Fibroblast of skin of scalp (primary cell): ENCODE measurements around the gene PEX11G.
"Not testable (repeated sequence)": the region's sequence is repeated elsewhere in the genome, so short reads cannot be mapped to it uniquely, and the experiment has no call there.

Source experiments
- DNase-seq: peaks from one replicate; pipeline ENCODE4 v3.0.0-alpha.2; 2013

PEX11G gene

DNA sequence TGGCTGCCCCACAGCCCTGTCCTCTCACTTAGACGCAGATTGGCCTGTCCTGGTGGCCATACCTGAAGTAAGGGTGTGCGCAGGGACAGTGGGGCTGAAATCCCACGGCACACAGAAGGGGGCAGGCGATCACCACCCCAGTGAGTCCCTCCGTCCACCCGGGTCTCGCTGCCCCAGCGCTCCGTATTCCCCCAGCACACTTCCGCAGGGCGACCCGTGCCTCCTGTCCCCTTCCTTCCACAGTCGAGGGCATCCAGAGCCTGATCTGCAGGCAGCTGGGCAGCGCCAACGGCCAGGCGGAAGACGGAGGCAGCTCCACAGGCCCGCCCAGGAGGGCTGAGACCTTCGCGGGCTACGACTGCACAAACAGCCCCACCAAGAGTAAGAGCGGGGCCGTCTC is 25.3 kb downstream of the PEX11G start:
- DNase-seq: no peak

DNA sequence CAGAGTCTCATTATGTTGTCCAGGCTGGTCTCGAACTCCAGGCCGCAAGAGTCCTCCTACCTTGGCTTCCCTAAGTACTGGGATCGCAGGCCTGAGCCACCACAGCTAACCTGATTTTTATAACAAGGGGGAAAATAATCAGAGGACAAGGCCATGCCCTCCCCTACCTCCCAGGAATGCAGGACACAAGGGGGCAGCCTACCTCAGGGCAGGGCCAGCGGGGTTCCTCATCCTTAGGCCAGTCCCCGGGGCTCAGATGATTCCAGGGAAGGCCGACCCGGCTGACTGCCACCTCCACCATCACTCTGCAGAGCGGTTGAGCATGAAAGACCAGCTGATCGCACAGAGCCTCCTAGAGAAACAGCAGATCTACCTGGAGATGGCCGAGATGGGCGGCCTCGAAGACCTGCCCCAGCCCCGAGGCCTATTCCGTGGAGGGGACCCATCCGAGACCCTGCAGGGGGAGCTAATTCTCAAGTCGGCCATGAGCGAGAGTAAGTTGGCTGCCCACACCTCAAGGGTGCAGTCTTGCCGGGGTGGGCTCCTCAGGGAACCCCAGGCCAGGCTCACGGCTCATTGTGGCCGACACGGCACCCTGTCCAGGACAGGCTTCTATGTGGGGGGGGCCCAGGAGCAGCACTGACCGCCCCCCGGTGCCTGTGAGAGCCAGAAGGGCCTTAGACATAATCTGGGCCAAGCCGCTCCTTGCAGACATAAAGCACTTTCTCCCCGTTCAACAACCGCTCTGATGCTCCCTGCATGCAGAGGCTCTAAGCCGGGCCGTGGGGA is 26.8 kb downstream of the PEX11G start:
- DNase-seq: no peak

DNA sequence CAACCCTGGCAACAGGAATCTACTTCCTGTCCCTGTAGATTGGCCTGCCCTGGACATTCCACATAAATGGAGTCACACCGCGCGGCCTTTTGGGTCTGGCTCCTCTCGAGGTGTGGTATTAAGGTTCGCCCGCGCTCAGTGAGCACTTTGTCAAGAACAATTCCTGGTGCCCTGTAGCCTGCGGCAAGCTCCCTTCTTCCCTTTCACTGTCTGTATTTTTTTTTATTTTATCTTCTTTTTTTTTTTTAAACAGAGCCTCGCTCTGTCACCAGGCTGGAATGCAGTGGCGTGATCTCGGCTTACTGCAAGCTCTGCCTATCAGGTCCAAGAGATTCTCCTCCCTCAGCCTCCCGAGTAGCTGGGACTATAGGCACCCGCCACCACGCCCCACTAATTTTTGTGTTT is 28.3 kb downstream of the PEX11G start:
- peak; percentile 37 for DNase-seq

DNA sequence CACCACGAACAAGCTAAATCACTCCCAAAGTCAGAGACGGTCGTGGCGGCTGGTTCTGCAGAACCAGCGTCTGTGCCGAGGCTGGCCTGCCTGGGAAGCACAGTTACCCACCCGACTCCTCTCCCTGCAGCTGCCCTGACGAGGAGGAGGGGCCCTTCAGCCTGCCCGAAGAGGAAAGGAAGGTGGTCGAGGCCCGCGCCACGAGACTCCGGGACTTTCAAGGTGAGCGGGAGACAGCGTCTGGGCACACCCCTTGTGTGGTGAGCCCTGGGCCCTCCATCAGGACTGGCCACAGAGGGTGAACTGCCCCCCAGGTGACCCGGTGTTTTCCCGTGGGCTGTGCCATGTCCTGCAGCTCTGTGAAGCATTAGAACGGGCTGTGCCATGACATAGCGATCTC is 29.1 kb downstream of the PEX11G start:
- DNase-seq: no peak

DNA sequence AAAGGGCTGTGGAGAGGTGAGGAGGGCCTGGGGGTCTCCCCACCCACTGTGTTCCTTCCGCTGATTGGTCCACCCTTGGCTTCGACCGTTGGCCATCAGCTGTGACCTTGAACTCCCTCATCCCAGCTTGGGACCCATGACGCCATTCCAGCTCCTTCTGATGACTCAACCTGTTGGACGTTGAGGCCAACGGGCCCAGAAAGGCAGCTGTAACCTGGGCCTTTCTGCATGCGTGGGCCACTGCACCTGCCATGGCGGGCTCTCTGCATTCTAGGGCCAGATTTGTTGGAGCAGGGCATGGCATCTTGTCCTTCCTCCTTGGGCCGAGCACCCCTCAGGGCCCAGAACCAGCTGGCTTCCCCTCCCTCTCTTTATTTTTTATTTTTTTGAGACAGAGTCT is 30.2 kb downstream of the PEX11G start:
- no peak for DNase-seq

- DNase-seq: no peak
Observed at GRCh38 chr19:7456964-7457541, 31.8 kb downstream of the PEX11G start.

DNA sequence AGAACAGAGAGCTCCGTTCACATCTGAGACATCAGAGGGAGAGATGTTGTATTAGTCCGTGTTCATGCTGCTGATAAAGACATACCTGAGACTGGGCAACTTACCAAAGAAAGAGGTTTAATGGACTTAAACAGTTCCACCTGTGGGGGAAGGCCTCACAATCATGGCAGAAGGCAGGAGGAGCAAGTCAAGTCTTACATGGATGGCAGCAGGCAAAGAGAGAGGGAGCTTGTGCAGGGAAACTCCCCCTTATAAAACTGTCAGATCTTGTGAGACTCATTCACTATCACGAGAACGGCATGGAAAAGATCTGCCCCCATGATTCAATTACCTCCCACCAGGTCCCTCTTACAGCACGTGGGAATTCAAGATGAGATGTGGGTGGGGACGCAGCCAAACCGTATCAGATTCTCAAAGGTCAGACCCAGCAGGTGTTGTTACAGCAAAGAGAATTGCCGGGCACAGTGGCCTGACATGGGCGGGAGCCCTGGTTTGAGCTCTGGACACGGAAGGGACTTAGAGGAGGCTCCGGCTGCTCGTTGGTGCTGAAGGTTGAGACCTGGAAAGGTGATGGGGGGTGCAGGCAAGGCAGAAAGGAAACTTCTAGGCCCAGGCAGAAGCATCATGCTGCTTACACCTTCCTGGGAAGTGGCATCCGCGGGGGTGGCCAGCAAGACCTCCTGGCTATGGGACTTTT is 33.1 kb downstream of the PEX11G start:
- DNase-seq: no peak

- no peak for DNase-seq
Observed at GRCh38 chr19:7454998-7455397, 33.8 kb downstream of the PEX11G start.

DNA sequence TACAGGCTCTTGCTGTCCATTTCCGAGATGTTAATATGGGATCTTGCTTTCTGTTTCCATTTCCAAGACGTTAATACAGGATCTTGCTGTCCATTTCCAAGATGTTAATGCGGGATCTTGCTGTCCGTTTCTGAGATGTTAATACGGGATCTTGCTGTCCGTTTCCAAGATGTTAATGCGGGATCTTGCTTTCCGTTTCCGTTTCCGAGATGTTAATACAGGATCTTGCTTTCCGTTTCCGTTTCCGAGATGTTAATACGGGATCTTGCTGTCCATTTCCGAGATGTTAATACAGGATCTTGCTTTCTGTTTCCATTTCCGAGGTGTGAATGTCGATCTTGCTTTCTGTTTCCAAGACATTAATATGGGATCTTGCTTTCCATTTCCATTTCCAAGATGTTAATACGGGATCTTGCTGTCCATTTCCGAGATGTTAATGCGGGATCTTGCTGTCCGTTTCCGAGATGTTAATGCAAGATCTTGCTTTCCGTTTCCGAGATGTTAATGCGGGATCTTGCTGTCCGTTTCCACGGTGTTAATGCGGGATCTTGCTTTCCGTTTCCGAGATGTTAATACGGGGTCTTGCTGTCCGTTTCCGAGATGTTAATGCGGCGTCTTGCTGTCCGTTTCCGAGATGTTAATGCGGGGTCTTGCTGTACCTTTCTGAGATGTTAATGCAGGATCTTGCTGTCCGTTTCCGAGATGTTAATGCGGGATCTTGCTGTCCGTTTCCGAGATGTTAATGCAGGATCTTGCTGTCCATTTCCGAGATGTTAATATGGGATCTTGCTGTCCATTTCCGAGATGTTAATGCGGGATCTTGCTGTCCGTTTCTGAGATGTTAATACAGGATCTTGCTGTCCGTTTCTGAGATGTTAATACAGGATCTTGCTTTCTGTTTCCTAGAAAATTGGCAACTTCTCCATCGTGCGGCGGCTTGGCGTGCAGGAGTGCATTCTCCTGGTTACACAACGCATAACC is 38.3 kb downstream of the PEX11G start:
- DNase-seq: peak; percentile 17

- DNase-seq: not testable (repeated sequence)
Observed at GRCh38 chr19:7449391-7450070, 39.3 kb downstream of the PEX11G start.

DNA sequence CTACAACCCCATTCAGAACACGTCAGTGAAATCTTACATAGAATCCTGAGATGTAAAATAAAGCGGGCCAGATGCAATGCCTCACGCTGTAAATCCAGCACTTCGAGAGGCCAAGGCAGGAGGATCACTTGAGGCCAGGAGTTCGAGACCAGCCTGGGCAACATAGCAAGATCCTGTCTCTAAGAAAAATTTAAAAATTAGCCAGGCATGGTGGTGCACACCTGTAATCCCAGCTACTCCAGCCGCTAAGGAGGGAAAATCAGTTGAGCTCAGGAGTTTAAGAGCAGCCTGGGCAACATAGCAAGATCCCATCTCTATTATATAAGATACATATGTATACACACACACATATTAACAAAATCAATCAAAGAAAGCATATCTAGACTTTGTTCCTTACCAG is 41.2 kb downstream of the PEX11G start:
- no peak for DNase-seq

- no peak for DNase-seq
Observed at GRCh38 chr19:7445104-7445503, 43.7 kb downstream of the PEX11G start.

DNA sequence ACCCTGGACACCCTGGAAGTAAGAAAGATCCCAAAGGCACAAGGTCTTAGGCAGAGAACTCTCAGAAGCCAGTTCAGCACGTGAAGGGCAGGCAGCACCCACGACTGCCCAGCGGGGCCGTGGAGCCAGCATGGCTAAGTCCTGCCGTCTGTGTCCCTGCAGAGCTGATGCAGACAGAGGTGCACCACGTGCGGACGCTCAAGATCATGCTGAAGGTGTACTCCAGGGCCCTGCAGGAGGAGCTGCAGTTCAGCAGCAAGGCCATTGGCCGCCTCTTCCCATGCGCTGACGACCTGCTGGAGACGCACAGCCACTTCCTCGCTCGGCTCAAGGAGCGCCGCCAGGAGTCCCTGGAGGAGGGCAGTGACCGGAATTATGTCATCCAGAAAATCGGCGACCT is 44.8 kb downstream of the PEX11G start:
- no peak for DNase-seq

GRCh38 chr19:7442423-7442822 is 46.4 kb downstream of the PEX11G start:
- peak; percentile 73 for DNase-seq

DNA sequence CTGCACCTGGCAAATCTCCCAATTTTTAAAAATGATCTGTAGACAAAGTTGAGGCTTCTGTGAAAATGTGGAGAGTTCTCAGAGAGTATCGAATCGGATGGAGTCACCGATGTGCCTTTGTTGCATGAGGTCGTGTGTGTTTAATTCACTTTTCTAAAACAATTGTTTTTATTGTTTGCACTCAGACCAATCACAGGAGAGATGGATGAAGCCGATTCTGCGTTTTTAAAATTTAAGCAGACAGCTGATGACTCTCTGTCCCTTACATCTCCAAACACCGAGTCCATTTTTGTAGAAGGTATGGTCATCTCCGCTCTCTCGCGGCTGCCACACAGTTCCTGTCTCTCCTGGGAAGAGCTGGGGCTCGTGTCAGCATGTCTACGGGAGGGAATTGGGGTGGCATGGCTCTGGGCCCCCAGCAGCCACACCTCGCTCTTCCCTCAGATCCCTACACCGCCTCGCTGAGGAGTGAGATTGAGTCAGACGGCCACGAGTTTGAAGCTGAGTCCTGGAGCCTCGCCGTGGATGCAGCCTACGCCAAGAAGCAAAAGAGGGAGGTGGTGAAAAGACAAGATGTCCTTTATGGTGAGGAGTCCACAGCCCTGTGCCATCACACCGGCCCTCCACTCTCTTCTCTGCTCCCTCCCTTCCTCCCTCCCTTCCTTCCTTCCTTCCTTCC is 47.2 kb downstream of the PEX11G start:
- DNase-seq: no peak

DNA sequence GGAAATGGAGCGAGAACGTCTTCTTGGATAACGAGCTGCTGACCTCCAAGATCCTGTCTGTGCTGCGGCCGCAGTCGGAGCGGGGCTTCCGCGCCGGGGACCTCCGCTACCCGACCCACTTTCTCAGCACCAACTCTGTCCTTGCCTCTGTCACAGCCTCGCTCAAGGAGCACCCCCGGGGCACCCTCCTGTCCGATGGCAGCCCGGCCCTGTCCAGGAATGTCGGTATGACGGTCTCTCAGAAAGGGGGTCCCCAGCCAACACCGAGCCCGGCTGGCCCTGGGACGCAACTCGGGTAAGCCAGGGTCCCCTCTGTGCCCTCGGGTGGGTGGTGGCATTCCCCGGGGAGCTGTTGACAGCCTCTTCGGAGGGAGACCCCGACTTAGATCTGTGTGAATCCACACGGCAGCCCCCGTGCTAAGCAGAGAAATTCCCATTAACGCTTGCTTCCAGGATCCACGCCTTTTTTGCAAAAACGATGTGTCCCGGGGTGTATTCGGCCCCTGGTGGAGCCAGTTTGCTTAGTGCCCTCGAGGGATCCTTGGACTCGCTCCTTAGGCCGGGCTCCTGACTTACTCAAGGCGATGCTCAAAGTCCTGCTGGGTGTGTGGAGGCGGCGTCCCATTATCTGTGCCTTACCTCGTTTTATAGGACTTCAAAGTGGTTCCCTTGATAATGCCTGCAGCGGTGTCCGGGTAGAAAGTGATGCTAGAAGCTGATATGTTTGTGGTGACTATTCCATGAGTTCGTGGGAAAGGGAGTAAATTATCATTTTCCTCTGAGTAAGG is 48.5 kb downstream of the PEX11G start:
- no peak for DNase-seq

DNA sequence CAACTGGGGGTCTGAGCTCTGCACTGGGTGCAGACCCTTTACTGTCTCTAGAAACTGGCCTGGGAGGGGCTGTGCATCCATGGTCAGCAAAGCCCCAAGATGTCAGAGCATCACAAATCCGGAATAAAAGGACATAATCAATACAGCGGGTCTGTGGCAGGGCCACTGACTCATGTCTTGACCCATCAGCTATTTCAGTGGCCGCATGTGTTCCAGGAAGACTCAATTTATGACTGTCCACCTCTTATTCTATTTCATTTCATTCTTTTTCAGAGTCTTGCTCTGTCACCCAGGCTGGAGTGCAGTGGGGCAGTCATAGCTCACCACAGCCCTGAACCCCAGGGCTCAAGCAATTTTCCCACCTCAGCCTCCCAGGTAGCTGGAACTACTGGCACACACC is 53.2 kb downstream of the PEX11G start:
- DNase-seq: no peak

- DNase-seq: no peak
Observed at GRCh38 chr19:7434391-7434790, 54.4 kb downstream of the PEX11G start.

DNA sequence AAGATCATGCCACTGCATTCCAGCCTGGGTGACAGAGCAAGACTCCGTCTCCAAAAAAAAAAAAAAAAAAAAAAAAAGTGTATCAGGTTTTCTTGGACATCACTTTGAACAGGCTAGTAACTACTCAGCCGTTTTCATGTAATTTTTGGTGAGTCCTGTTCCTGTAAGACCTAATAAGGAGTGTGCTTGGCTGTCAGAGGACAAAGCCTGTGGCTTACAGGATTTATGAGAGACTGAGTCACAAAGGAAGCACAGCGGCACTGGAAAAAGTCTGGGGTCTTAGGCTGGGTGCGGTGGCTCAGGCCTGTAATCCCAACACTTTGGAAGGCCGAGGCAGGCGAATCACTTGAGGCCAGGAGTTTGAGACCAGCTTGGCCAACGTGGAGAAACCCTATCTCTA is 55.4 kb downstream of the PEX11G start:
- DNase-seq: peak; percentile 10

GRCh38 chr19:7429638-7430282 is 59.1 kb downstream of the PEX11G start:
- no peak for DNase-seq
